ENCODE measurements around the gene DES. TPM values are rescaled to one million over a fixed set of nuclear protein-coding genes. Genes with fewer than 3 reads are reported as not detected.

Gene DES
- total and polyA plus RNA-seq, 2 donors (not counting 3 experiments of a cell fraction or from before 2014, with no cell fraction given): not detected

- Histone ChIP-seq H3K4me3 (replicated peaks in 1 of 3; ENCODE audit: insufficient read depth in 1 of 3, low read depth in 1 of 3, low read length in 3 of 3) (no peak overlapping the region), H3K9ac (replicated peaks; ENCODE audit: extremely low read depth, insufficient read depth, low read length) (no peak overlapping the region), H3K79me2 (ENCODE audit: control insufficient read depth, insufficient read depth, low read length) (no peaks in the 10 kb centered on the region), H3K4me1 (ENCODE audit: control insufficient read depth, extremely low read depth, insufficient read depth, low read length) (peaks cover 4% of the 10 kb centered on the region), H3K4me2 (ENCODE audit: insufficient read depth, low read length) (no peak overlapping the region), H3K36me3 (ENCODE audit: control insufficient read depth in 2 of 2, extremely low read depth in 1 of 2, insufficient read depth in 2 of 2, low read length in 2 of 2) (no peaks in the 10 kb centered on the region), H3K27me3 (ENCODE audit: control insufficient read depth in 2 of 2, insufficient read depth in 2 of 2, low read length in 2 of 2) (peaks cover 0 to 1% of the 10 kb centered on the region in 2 experiments), H3K9me3 (replicated peaks; ENCODE audit: control insufficient read depth, insufficient read depth, low read length) (no peaks in the 10 kb centered on the region), H4K20me1 (replicated peaks; ENCODE audit: control insufficient read depth, extremely low read depth, insufficient read depth, low read length) (no peaks in the 10 kb centered on the region), H2AFZ (ENCODE audit: low read depth, low read length) (no peak overlapping the region), H3K9me1 (replicated peaks; ENCODE audit: control insufficient read depth, extremely low read depth, insufficient read depth, low read length) (no peaks in the 10 kb centered on the region), H3K27ac (ENCODE audit: insufficient read depth, low read depth, low read length) (no peak overlapping the region)
- CTCF ChIA-PET: interaction anchor here (1.0 to 1.8 kb wide), 2 partner anchors 46 to 80 kb away, joined by 3 to 7 read pairs; no protein-coding TSS in a partner anchor
- dilution Hi-C loops (cut with MboI; ENCODE audit: extremely low pct_ligation_motif_present, low sequenced_read_pairs): no loop called here
- intact Hi-C loops (cut with micrococcal nuclease): no loop called here
- POLR2A ChIA-PET: no interaction called here
- no TSS peak for BruUV-seq (replicated peaks)
- no peak for FAIRE-seq
- DNase-seq (ENCODE audit: low read depth, low spot score): no peak
- TF ChIP-seq FOS (IDR thresholded peaks at IDR 0.05; ENCODE audit: borderline replicate concordance, insufficient read depth, low read length) (no peak), EZH2 (IDR thresholded peaks at IDR 0.05; ENCODE audit: borderline replicate concordance, low read depth, low read length, severe bottlenecking) (no peak), POLR2AphosphoS5 (IDR thresholded peaks at IDR 0.05; ENCODE audit: insufficient read depth, low read depth, low read length) (no peak), MYC (IDR thresholded peaks at IDR 0.05; ENCODE audit: low read depth, low read length) (no peak), JUN (IDR thresholded peaks at IDR 0.05; ENCODE audit: borderline replicate concordance, insufficient read depth, insufficient read length, low read depth) (no peak), GATA2 (IDR thresholded peaks at IDR 0.05; ENCODE audit: insufficient read depth, insufficient read length, low read depth, low read length) (no peak), POLR2A (IDR thresholded peaks at IDR 0.05; ENCODE audit: low read depth, low read length) (no peak)
- TF ChIP-seq, protein P1, sequence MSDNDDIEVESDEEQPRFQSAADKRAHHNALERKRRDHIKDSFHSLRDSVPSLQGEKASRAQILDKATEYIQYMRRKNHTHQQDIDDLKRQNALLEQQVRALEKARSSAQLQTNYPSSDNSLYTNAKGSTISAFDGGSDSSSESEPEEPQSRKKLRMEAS (IDR thresholded peaks at IDR 0.05; ENCODE audit: insufficient read depth, insufficient read length): no peak
- TF ChIP-seq, protein P2, sequence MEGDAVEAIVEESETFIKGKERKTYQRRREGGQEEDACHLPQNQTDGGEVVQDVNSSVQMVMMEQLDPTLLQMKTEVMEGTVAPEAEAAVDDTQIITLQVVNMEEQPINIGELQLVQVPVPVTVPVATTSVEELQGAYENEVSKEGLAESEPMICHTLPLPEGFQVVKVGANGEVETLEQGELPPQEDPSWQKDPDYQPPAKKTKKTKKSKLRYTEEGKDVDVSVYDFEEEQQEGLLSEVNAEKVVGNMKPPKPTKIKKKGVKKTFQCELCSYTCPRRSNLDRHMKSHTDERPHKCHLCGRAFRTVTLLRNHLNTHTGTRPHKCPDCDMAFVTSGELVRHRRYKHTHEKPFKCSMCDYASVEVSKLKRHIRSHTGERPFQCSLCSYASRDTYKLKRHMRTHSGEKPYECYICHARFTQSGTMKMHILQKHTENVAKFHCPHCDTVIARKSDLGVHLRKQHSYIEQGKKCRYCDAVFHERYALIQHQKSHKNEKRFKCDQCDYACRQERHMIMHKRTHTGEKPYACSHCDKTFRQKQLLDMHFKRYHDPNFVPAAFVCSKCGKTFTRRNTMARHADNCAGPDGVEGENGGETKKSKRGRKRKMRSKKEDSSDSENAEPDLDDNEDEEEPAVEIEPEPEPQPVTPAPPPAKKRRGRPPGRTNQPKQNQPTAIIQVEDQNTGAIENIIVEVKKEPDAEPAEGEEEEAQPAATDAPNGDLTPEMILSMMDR (IDR thresholded peaks at IDR 0.05; ENCODE audit: extremely low read depth in 1 of 2, insufficient read depth in 1 of 2, low read depth in 1 of 2, low read length in 2 of 2): no peak
These were observed 31.4 kb downstream of the DES start for GRCh38 chr2:219449609-219450008.
